ENCODE measurements around the gene TULP3.
A peak's percentile ranks its signal among the peaks of the same experiment; 100 is the strongest.

Gene TULP3

GRCh38 chr12:2940564-2940963, 49.9 kb downstream of the TULP3 start:
- H3K4me3 ChIP-seq (ENCODE audit: control insufficient read depth in 1 of 7, extremely low read depth in 1 of 7, insufficient read depth in 4 of 7, low read depth in 2 of 7, low read length in 6 of 7), result no peak overlapping the region
- H3K4me1 ChIP-seq (ENCODE audit: control extremely low read depth in 1 of 4, control insufficient read depth in 4 of 4, insufficient read depth in 4 of 4, low read length in 3 of 4), result peaks cover 0 to 2% (median 0%) of the 10 kb centered on the region in 4 experiments
- no peak for DNase-seq
- CTCF ChIA-PET, result interaction anchor here (0.8 kb wide), 1 partner anchor 80 kb away, joined by 3 read pairs; no protein-coding TSS in a partner anchor
- H3K9me3 ChIP-seq (ENCODE audit: control extremely low read depth in 1 of 5, control insufficient read depth in 4 of 5, insufficient read depth in 2 of 5, low read depth in 1 of 5, low read length in 4 of 5), result no peaks in the 10 kb centered on the region
- POLR2A ChIA-PET, result no interaction called here
- WGBS (ENCODE audit: insufficient coverage), result 98% methylated on average over 7 of the region's 10 CpGs
- no peaks in the 10 kb centered on the region for H3K27me3 ChIP-seq (replicated peaks in 2 of 5; ENCODE audit: control insufficient read depth in 4 of 5, insufficient read depth in 5 of 5, low read length in 4 of 5)
- peaks cover 0 to 16% (median 2%) of the 10 kb centered on the region in 4 experiments for H3K36me3 ChIP-seq (ENCODE audit: control insufficient read depth in 4 of 4, insufficient read depth in 4 of 4, low read length in 3 of 4)
- no peak overlapping the region for H3K27ac ChIP-seq (ENCODE audit: insufficient read depth in 1 of 2, low read depth in 1 of 2, low read length in 2 of 2, poor library complexity in 1 of 2, severe bottlenecking in 2 of 2)

GRCh38 chr12:2941524-2941923, 50.8 kb downstream of the TULP3 start:
- Histone ChIP-seq H3K27ac (ENCODE audit: insufficient read depth in 1 of 2, low read depth in 1 of 2, low read length in 2 of 2, poor library complexity in 1 of 2, severe bottlenecking in 2 of 2) (no peak overlapping the region), H3K36me3 (ENCODE audit: control insufficient read depth in 4 of 4, insufficient read depth in 4 of 4, low read length in 3 of 4) (peaks cover 0 to 16% (median 2%) of the 10 kb centered on the region in 4 experiments), H3K27me3 (replicated peaks in 2 of 5; ENCODE audit: control insufficient read depth in 4 of 5, insufficient read depth in 5 of 5, low read length in 4 of 5) (no peaks in the 10 kb centered on the region), H3K9me3 (ENCODE audit: control extremely low read depth in 1 of 5, control insufficient read depth in 4 of 5, insufficient read depth in 2 of 5, low read depth in 1 of 5, low read length in 4 of 5) (no peaks in the 10 kb centered on the region), H3K4me1 (ENCODE audit: control extremely low read depth in 1 of 4, control insufficient read depth in 4 of 4, insufficient read depth in 4 of 4, low read length in 3 of 4) (peaks cover 0 to 2% (median 0%) of the 10 kb centered on the region in 4 experiments), H3K4me3 (ENCODE audit: control insufficient read depth in 1 of 7, extremely low read depth in 1 of 7, insufficient read depth in 4 of 7, low read depth in 2 of 7, low read length in 6 of 7) (no peak overlapping the region)
- DNase-seq, result no peak
- 96% methylated on average over 8 of the region's 8 CpGs for WGBS (ENCODE audit: insufficient coverage)
- POLR2A ChIA-PET, result no interaction called here
- CTCF ChIA-PET, result interaction anchor here (0.8 to 0.9 kb wide), 2 partner anchors 10 to 81 kb away, joined by 3 read pairs; no protein-coding TSS in a partner anchor

- POLR2A ChIA-PET, result no interaction called here
- DNase-seq, result peak; percentile 37 to 67 (median 65)
Observed at GRCh38 chr12:2944401-2945047, 53.8 kb downstream of the TULP3 start.

GRCh38 chr12:2949411-2949810, 58.7 kb downstream of the TULP3 start:
- H3K4me3 ChIP-seq (ENCODE audit: control insufficient read depth in 1 of 7, extremely low read depth in 1 of 7, insufficient read depth in 4 of 7, low read depth in 2 of 7, low read length in 6 of 7), result no peak overlapping the region
- DNase-seq, result no peak
- H3K4me1 ChIP-seq (ENCODE audit: control extremely low read depth in 1 of 4, control insufficient read depth in 4 of 4, insufficient read depth in 4 of 4, low read length in 3 of 4), result peaks cover 0 to 2% (median 0%) of the 10 kb centered on the region in 4 experiments
- no peaks in the 10 kb centered on the region for H3K9me3 ChIP-seq (ENCODE audit: control extremely low read depth in 1 of 5, control insufficient read depth in 4 of 5, insufficient read depth in 2 of 5, low read depth in 1 of 5, low read length in 4 of 5)
- ChIA-PET CTCF (interaction anchor here (0.6 to 1.5 kb wide), 3 partner anchors 10 to 78 kb away, joined by 3 to 4 read pairs (median 3); no protein-coding TSS in a partner anchor), POLR2A (no interaction called here)
- H3K36me3 ChIP-seq (ENCODE audit: control insufficient read depth in 4 of 4, insufficient read depth in 4 of 4, low read length in 3 of 4), result no peaks in the 10 kb centered on the region
- H3K27ac ChIP-seq (ENCODE audit: insufficient read depth in 1 of 2, low read depth in 1 of 2, low read length in 2 of 2, poor library complexity in 1 of 2, severe bottlenecking in 2 of 2), result no peak overlapping the region
- H3K27me3 ChIP-seq (replicated peaks in 2 of 5; ENCODE audit: control insufficient read depth in 4 of 5, insufficient read depth in 5 of 5, low read length in 4 of 5), result peaks cover 0 to 9% (median 4%) of the 10 kb centered on the region in 5 experiments
- WGBS (ENCODE audit: insufficient coverage), result 92% methylated on average over 3 of the region's 4 CpGs

More at GRCh38 chr12:2944401-2945047, 53.8 kb downstream of the TULP3 start:
- 42% methylated on average over 23 of the region's 24 CpGs for WGBS (ENCODE audit: insufficient coverage)
- Histone ChIP-seq H3K4me3 (ENCODE audit: control insufficient read depth in 1 of 7, extremely low read depth in 1 of 7, insufficient read depth in 4 of 7, low read depth in 2 of 7, low read length in 6 of 7) (peak overlapping the region in 1 of 7 experiments; percentile 5), H3K4me1 (ENCODE audit: control extremely low read depth in 1 of 4, control insufficient read depth in 4 of 4, insufficient read depth in 4 of 4, low read length in 3 of 4) (peaks cover 0 to 2% (median 0%) of the 10 kb centered on the region in 4 experiments), H3K27me3 (replicated peaks in 2 of 5; ENCODE audit: control insufficient read depth in 4 of 5, insufficient read depth in 5 of 5, low read length in 4 of 5) (peaks cover 0 to 6% (median 2%) of the 10 kb centered on the region in 5 experiments), H3K36me3 (ENCODE audit: control insufficient read depth in 4 of 4, insufficient read depth in 4 of 4, low read length in 3 of 4) (peaks cover 0 to 8% (median 1%) of the 10 kb centered on the region in 4 experiments), H3K9me3 (ENCODE audit: control extremely low read depth in 1 of 5, control insufficient read depth in 4 of 5, insufficient read depth in 2 of 5, low read depth in 1 of 5, low read length in 4 of 5) (no peaks in the 10 kb centered on the region), H3K27ac (ENCODE audit: insufficient read depth in 1 of 2, low read depth in 1 of 2, low read length in 2 of 2, poor library complexity in 1 of 2, severe bottlenecking in 2 of 2) (no peak overlapping the region)
- CTCF ChIA-PET, result interaction anchor here (0.6 to 3.6 kb wide), 14 partner anchors 8 to 205 kb away, joined by 3 to 27 read pairs (median 4); no protein-coding TSS in a partner anchor

- WGBS (ENCODE audit: insufficient coverage), result 100% methylated on average over 1 of the region's 1 CpG
- Histone ChIP-seq H3K4me1 (ENCODE audit: control extremely low read depth in 1 of 4, control insufficient read depth in 4 of 4, insufficient read depth in 4 of 4, low read length in 3 of 4) (peaks cover 0 to 24% (median 19%) of the 10 kb centered on the region in 4 experiments), H3K9me3 (ENCODE audit: control extremely low read depth in 1 of 5, control insufficient read depth in 4 of 5, insufficient read depth in 2 of 5, low read depth in 1 of 5, low read length in 4 of 5) (no peaks in the 10 kb centered on the region), H3K36me3 (ENCODE audit: control insufficient read depth in 4 of 4, insufficient read depth in 4 of 4, low read length in 3 of 4) (no peaks in the 10 kb centered on the region), H3K27ac (ENCODE audit: insufficient read depth in 1 of 2, low read depth in 1 of 2, low read length in 2 of 2, poor library complexity in 1 of 2, severe bottlenecking in 2 of 2) (no peak overlapping the region), H3K27me3 (replicated peaks in 2 of 5; ENCODE audit: control insufficient read depth in 4 of 5, insufficient read depth in 5 of 5, low read length in 4 of 5) (peaks cover 7 to 52% (median 27%) of the 10 kb centered on the region in 5 experiments), H3K4me3 (ENCODE audit: control insufficient read depth in 1 of 7, extremely low read depth in 1 of 7, insufficient read depth in 4 of 7, low read depth in 2 of 7, low read length in 6 of 7) (no peak overlapping the region)
- ChIA-PET POLR2A (no interaction called here), CTCF (no interaction called here)
- DNase-seq, result no peak
Observed at GRCh38 chr12:2955888-2956287, 65.2 kb downstream of the TULP3 start.

- 67% methylated on average over 8 of the region's 11 CpGs for WGBS (ENCODE audit: insufficient coverage)
- POLR2A ChIA-PET, result no interaction called here
- H3K27me3 ChIP-seq (replicated peaks in 2 of 5; ENCODE audit: control insufficient read depth in 4 of 5, insufficient read depth in 5 of 5, low read length in 4 of 5), result peaks cover 7 to 64% (median 32%) of the 10 kb centered on the region in 5 experiments
- H3K4me3 ChIP-seq (ENCODE audit: control insufficient read depth in 1 of 7, extremely low read depth in 1 of 7, insufficient read depth in 4 of 7, low read depth in 2 of 7, low read length in 6 of 7), result peak overlapping the region in 4 of 7 experiments; percentile 42 to 70 (median 62)
- DNase-seq, result peak in 2 of 3 donors; percentile 25 to 30
- peaks cover 0 to 24% (median 19%) of the 10 kb centered on the region in 4 experiments for H3K4me1 ChIP-seq (ENCODE audit: control extremely low read depth in 1 of 4, control insufficient read depth in 4 of 4, insufficient read depth in 4 of 4, low read length in 3 of 4)
- CTCF ChIA-PET, result no interaction called here
- no peak overlapping the region for H3K27ac ChIP-seq (ENCODE audit: insufficient read depth in 1 of 2, low read depth in 1 of 2, low read length in 2 of 2, poor library complexity in 1 of 2, severe bottlenecking in 2 of 2)
- H3K36me3 ChIP-seq (ENCODE audit: control insufficient read depth in 4 of 4, insufficient read depth in 4 of 4, low read length in 3 of 4), result no peaks in the 10 kb centered on the region
- no peaks in the 10 kb centered on the region for H3K9me3 ChIP-seq (ENCODE audit: control extremely low read depth in 1 of 5, control insufficient read depth in 4 of 5, insufficient read depth in 2 of 5, low read depth in 1 of 5, low read length in 4 of 5)
Observed at GRCh38 chr12:2957816-2958431, 67.2 kb downstream of the TULP3 start.
